ENCODE data around the gene CARF. TPM values are rescaled to one million over a fixed set of nuclear protein-coding genes. Genes with fewer than 3 reads are reported as not detected.
"Not testable (repeated sequence)": the region's sequence is repeated elsewhere in the genome, so short reads cannot be mapped to it uniquely, and the experiment has no call there.

Gene CARF
- total and polyA plus RNA-seq, 2 donors (not counting 3 experiments of a cell fraction or from before 2014, with no cell fraction given) = 1.0 to 3.7 TPM

DNA sequence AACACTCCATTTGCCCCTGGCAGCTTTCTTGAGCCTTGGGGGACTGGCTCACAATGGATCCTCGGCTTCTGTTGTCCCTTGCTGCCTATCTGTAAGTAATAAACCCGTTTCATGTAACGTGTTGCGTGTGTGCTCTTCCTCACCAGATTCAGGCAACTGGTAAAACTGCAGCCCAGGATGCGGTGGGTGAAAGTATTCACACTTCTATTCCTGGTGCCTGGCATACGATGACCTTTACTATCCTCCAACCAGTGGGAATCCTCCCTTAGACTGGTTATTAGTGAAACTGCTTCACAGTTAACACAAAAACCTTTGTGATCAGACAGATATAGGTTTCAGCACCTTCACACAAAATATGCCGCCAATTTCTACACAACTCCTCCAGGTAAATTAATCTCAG lies 26.9 kb upstream of the CARF start:
- H3K36me3 ChIP-seq (ENCODE audit: control insufficient read depth in 2 of 2, extremely low read depth in 1 of 2, insufficient read depth in 2 of 2, low read length in 2 of 2) = peaks cover 0 to 2% of the 10 kb centered on the region in 2 experiments
- DNase-seq (ENCODE audit: low read depth, low spot score) (no peak), FAIRE-seq (no peak)
- peaks cover 3% of the 10 kb centered on the region for H3K4me1 ChIP-seq (ENCODE audit: control insufficient read depth, extremely low read depth, insufficient read depth, low read length)
- dilution Hi-C loops (cut with MboI; ENCODE audit: extremely low pct_ligation_motif_present, low sequenced_read_pairs) (no loop called here), intact Hi-C loops (cut with micrococcal nuclease) (no loop called here)
- no peak overlapping the region for H3K27ac ChIP-seq (ENCODE audit: insufficient read depth, low read depth, low read length)
- POLR2A ChIA-PET = no interaction called here
- no peak overlapping the region for H3K9ac ChIP-seq (replicated peaks; ENCODE audit: extremely low read depth, insufficient read depth, low read length)
- H3K4me2 ChIP-seq (ENCODE audit: insufficient read depth, low read length) = no peak overlapping the region
- no peaks in the 10 kb centered on the region for H3K9me3 ChIP-seq (replicated peaks; ENCODE audit: control insufficient read depth, insufficient read depth, low read length)
- H4K20me1 ChIP-seq (replicated peaks; ENCODE audit: control insufficient read depth, extremely low read depth, insufficient read depth, low read length) = no peaks in the 10 kb centered on the region
- CTCF ChIA-PET = no interaction called here
- no peaks in the 10 kb centered on the region for H3K27me3 ChIP-seq (ENCODE audit: control insufficient read depth in 2 of 2, insufficient read depth in 2 of 2, low read length in 2 of 2)
- TF ChIP-seq, protein P1, sequence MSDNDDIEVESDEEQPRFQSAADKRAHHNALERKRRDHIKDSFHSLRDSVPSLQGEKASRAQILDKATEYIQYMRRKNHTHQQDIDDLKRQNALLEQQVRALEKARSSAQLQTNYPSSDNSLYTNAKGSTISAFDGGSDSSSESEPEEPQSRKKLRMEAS (IDR thresholded peaks at IDR 0.05; ENCODE audit: insufficient read depth, insufficient read length) = no peak
- no peak for TF ChIP-seq GATA2 (IDR thresholded peaks at IDR 0.05; ENCODE audit: insufficient read depth, insufficient read length, low read depth, low read length)
- TF ChIP-seq POLR2AphosphoS5 (IDR thresholded peaks at IDR 0.05; ENCODE audit: insufficient read depth, low read depth, low read length) = no peak
- H3K4me3 ChIP-seq (replicated peaks in 1 of 3; ENCODE audit: insufficient read depth in 1 of 3, low read depth in 1 of 3, low read length in 3 of 3) = no peak overlapping the region
- no peaks in the 10 kb centered on the region for H3K9me1 ChIP-seq (replicated peaks; ENCODE audit: control insufficient read depth, extremely low read depth, insufficient read depth, low read length)
- BruUV-seq (replicated peaks) = no TSS peak
- H2AFZ ChIP-seq (ENCODE audit: low read depth, low read length) = no peak overlapping the region
- H3K79me2 ChIP-seq (ENCODE audit: control insufficient read depth, insufficient read depth, low read length) = no peaks in the 10 kb centered on the region

DNA sequence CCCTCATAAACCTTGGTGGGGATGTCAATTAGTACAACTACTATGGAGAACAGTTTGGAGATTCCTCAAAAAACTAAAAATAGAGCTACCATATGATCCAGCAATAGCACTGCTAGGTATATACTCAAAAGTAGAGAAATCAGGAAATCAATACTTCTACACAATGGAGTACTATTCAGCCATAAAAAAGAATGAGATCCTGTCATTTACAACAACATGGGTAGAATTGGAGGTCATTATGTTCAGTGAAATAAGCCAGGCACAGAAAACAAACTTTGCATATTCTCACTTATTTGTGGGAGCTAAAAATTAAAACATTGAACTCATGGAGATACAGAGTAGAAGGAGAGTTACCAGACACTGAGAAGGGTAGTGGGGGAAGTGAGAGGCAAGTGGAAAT lies 6.6 kb upstream of the CARF start:
- FAIRE-seq; H3K4me2 ChIP-seq (ENCODE audit: insufficient read depth, low read length); H3K27ac ChIP-seq (ENCODE audit: insufficient read depth, low read depth, low read length); H3K9me3 ChIP-seq (replicated peaks; ENCODE audit: control insufficient read depth, insufficient read depth, low read length); DNase-seq (ENCODE audit: low read depth, low spot score); H3K27me3 ChIP-seq (ENCODE audit: control insufficient read depth in 2 of 2, insufficient read depth in 2 of 2, low read length in 2 of 2); H3K9me1 ChIP-seq (replicated peaks; ENCODE audit: control insufficient read depth, extremely low read depth, insufficient read depth, low read length); H2AFZ ChIP-seq (ENCODE audit: low read depth, low read length); H3K4me3 ChIP-seq (replicated peaks in 1 of 3; ENCODE audit: insufficient read depth in 1 of 3, low read depth in 1 of 3, low read length in 3 of 3); H3K4me1 ChIP-seq (ENCODE audit: control insufficient read depth, extremely low read depth, insufficient read depth, low read length); H4K20me1 ChIP-seq (replicated peaks; ENCODE audit: control insufficient read depth, extremely low read depth, insufficient read depth, low read length); dilution Hi-C loops (cut with MboI; ENCODE audit: extremely low pct_ligation_motif_present, low sequenced_read_pairs); intact Hi-C loops (cut with micrococcal nuclease); H3K36me3 ChIP-seq (ENCODE audit: control insufficient read depth in 2 of 2, extremely low read depth in 1 of 2, insufficient read depth in 2 of 2, low read length in 2 of 2); POLR2A ChIA-PET; H3K9ac ChIP-seq (replicated peaks; ENCODE audit: extremely low read depth, insufficient read depth, low read length); BruUV-seq (replicated peaks): not testable (repeated sequence)
- H3K79me2 ChIP-seq (ENCODE audit: control insufficient read depth, insufficient read depth, low read length) = peaks cover 51% of the 10 kb centered on the region
- CTCF ChIA-PET = interaction anchor here (1.2 kb wide), 1 partner anchor 94 kb away, joined by 3 read pairs; no protein-coding TSS in a partner anchor

Data from endothelial cell of umbilical vein (primary cell).